Psoas muscle (tissue), 8 donors: ENCODE results near the gene ZNF451. TPM values are rescaled to one million over a fixed set of nuclear protein-coding genes. Genes with fewer than 3 reads are reported as not detected.

ENCODE experiments used
- ATAC-seq, 4 donors: fragments of 200-7000 bp; cut with Tn5 transposase; one replicate each; pipeline ENCODE4 v1.9.1; 2020; ENCODE audit warnings: moderate library complexity in 3 of 4, mild to moderate bottlenecking in 2 of 4
- DNase-seq, 2 donors: peaks; one replicate each; pipeline ENCODE4 v3.0.0-alpha.2; 2020
- H3K27ac ChIP-seq: fragments of 200-600 bp; one replicate; pipeline ENCODE4 v1.8.0; 2022
- H3K27me3 ChIP-seq, 3 donors: fragments of 200-600 bp in 1 of 3; one replicate each; pipeline versions ENCODE4 v1.6.1 to v1.8.0; 2013 to 2022; ENCODE audit warnings: low read length in 2 of 3, mild to moderate bottlenecking in 2 of 3, moderate library complexity in 1 of 3; ENCODE audit not compliant: insufficient read depth in 3 of 3
- H3K36me3 ChIP-seq, 2 donors: fragments of 200-600 bp in 1 of 2; one replicate each; pipeline versions ENCODE4 v1.6.1 to v1.8.0; 2013 to 2022; ENCODE audit warnings: low read depth in 1 of 2, mild to moderate bottlenecking in 1 of 2, moderate library complexity in 1 of 2; ENCODE audit not compliant: insufficient read depth in 1 of 2
- H3K4me1 ChIP-seq: fragments of 200-600 bp; one replicate; pipeline ENCODE4 v1.8.0; 2022
- H3K4me3 ChIP-seq: fragments of 200-600 bp; one replicate; pipeline ENCODE4 v1.8.0; 2022; ENCODE audit warnings: mild to moderate bottlenecking
- H3K9me3 ChIP-seq: fragments of 200-600 bp; one replicate; pipeline ENCODE4 v1.8.0; 2022
- CTCF ChIP-seq: fragments of 200-600 bp; IDR thresholded peaks from one replicate; pipeline ENCODE4 v1.8.0; 2022; ENCODE audit warnings: antibody characterized with exemption
- WGBS, 3 donors: extraction: QIAGEN DNeasy Blood & Tissue Kit; methylation state at CpG; one replicate each; pipeline versions ENCODE4 v1.1.6 to v1.1.7; 2013; 5-methylcytosine and 5-hydroxymethylcytosine counted together
- intact Hi-C, 2 donors: fragments of 100-400 bp; cut with DNase I; formaldehyde crosslinking; loops; one replicate each; pipeline versions ENCODE4 v1.11.0 to v1.14.2; 2022
- polyA plus RNA-seq, 3 donors: library from polyadenylated mRNA; stranded (reverse); fragments of 200-250 nt; gene quantifications; one replicate each; pipeline ENCODE4 v1.2.3, GENCODE V29; 2013
- total RNA-seq, 4 donors: library from RNA; stranded (reverse); fragmentation: NEBNext Ultra II Directional in 2 of 4; extraction: Animal tissue kit (Norgen Biotek cat#: 25700) in 2 of 4; gene quantifications; one replicate each; pipeline versions ENCODE4 v1.2.1 to v1.2.4, GENCODE V29; 2021 to 2023
- donor health status: healthy with polysubstance abuse.
- donor health status: DM: no; HTN: no; CAD: no; lungs with moderate emphysema.
- donor health status: Bipolar disorder and iron deficiency.
- donor health status: healthy.
- donor health status: DM: yes; HTN: yes; CAD: no.
- donor health status: DM: no; HTN: no; CAD: no.
- donor health status: DM: no; HTN: no; CAD: no.
- donor health status: DM: yes; HTN: yes; CAD: no.

The ZNF451 gene
- total and polyA plus RNA-seq, 7 donors: 6.3 to 27.6 (median 20.4) TPM

GRCh38 chr6:57094689-57095088 lies 4.7 kb downstream of the ZNF451 start:
- Histone ChIP-seq H3K27me3 (no peaks in the 10 kb centered on the region), H3K4me3 (no peak overlapping the region), H3K4me1 (peaks cover 30% of the 10 kb centered on the region), H3K27ac (no peak overlapping the region), H3K36me3 (peaks cover 0 to 32% of the 10 kb centered on the region in 2 donors), H3K9me3 (no peaks in the 10 kb centered on the region)
- DNase-seq (no peak), ATAC-seq (no peak)
- 99 to 100% (median 100%) methylated on average over 1 of the region's 1 CpG for WGBS, 3 donors
- intact Hi-C loops: loop anchor here in 1 of 2 donors (5.0 to 10.0 kb wide), 3 partner anchors 47 to 220 kb away; partner anchors contain the start of genes KIAA1586 and PRIM2
- no peak for TF ChIP-seq CTCF

DNA sequence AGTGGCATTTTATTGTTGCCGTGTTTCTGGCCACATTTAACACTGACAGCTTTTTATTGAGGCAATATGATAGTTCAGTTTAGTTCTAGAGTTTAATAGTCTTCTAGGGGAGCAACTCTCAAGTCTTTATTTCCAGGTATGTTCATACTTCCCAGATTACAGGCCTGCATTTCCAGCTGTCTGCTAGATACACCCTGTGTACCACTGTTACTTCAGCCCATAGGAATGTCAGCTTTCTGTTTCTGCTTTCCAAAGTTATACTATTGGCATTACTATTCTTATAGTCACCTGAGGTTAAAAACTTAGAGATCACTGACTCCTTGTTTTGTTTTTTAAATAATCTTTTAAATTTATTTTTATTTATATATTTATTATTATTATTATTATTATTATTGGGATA lies 7.6 kb downstream of the ZNF451 start:
- no peak for DNase-seq
- no peak overlapping the region for H3K27ac ChIP-seq
- no peak overlapping the region for H3K4me3 ChIP-seq
- no peak for ATAC-seq
- TF ChIP-seq CTCF: no peak
- peaks cover 17% of the 10 kb centered on the region for H3K4me1 ChIP-seq
- intact Hi-C loops: loop anchor here in 1 of 2 donors (10.0 kb wide), 2 partner anchors 57 to 217 kb away; partner anchors contain the start of gene PRIM2
- no peaks in the 10 kb centered on the region for H3K27me3 ChIP-seq
- H3K36me3 ChIP-seq: peaks cover 6 to 49% of the 10 kb centered on the region in 2 donors
- WGBS, 3 donors: 37 to 69% (median 47%) methylated on average over 1 of the region's 1 CpG
- no peaks in the 10 kb centered on the region for H3K9me3 ChIP-seq

GRCh38 chr6:57102976-57103375 lies 13.0 kb downstream of the ZNF451 start:
- intact Hi-C loops: no loop called here
- Histone ChIP-seq H3K9me3 (no peaks in the 10 kb centered on the region), H3K4me3 (no peak overlapping the region), H3K4me1 (no peaks in the 10 kb centered on the region), H3K36me3 (peaks cover 9 to 78% of the 10 kb centered on the region in 2 donors), H3K27ac (no peak overlapping the region), H3K27me3 (no peaks in the 10 kb centered on the region)
- DNase-seq: no peak
- no peak for ATAC-seq
- WGBS, 3 donors: 87 to 92% (median 89%) methylated on average over 3 of the region's 3 CpGs
- TF ChIP-seq CTCF: no peak

- Histone ChIP-seq H3K36me3 (peaks cover 9 to 64% of the 10 kb centered on the region in 2 donors), H3K9me3 (no peaks in the 10 kb centered on the region), H3K27ac (no peak overlapping the region), H3K27me3 (no peaks in the 10 kb centered on the region), H3K4me1 (no peaks in the 10 kb centered on the region), H3K4me3 (no peak overlapping the region)
- ATAC-seq (no peak), DNase-seq (no peak)
- intact Hi-C loops: no loop called here
- WGBS, 3 donors: 87 to 89% (median 88%) methylated on average over 5 of the region's 5 CpGs
- no peak for TF ChIP-seq CTCF
These were observed 14.3 kb downstream of the ZNF451 start for GRCh38 chr6:57104336-57104735.

DNA sequence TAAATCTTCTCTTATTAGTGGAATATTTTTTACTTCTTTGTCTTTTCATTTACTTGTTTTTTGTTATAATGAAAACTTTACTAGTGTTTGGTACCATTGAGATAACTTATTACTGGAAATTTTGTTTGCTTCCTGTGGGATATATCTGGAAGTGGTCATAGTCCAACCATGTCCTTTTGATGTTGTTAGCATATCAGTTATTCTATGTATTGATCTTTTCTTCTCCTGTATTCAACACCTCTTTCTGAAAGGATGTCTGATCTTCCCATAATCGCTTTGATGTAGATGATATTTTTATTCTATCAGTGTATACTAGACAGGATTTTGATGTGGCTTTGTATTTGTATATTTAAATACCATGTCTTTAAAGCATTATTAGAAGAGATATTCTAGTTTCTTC lies 17.0 kb downstream of the ZNF451 start:
- Histone ChIP-seq H3K9me3 (no peaks in the 10 kb centered on the region), H3K4me3 (no peak overlapping the region), H3K36me3 (peaks cover 3 to 38% of the 10 kb centered on the region in 2 donors), H3K27ac (no peak overlapping the region), H3K27me3 (no peaks in the 10 kb centered on the region), H3K4me1 (peaks cover 6% of the 10 kb centered on the region)
- DNase-seq (no peak), ATAC-seq (no peak)
- intact Hi-C loops: no loop called here
- TF ChIP-seq CTCF: no peak
- 97 to 100% (median 100%) methylated on average over 1 of the region's 1 CpG for WGBS, 3 donors
